ENCODE data around the gene SYT11.

- TF ChIP-seq CTCF (IDR thresholded peaks at IDR 0.05), result no peak
- no peak for TF ChIP-seq POLR2A (IDR thresholded peaks at IDR 0.05)
Measured at GRCh38 chr1:155890251-155890650, 30.9 kb downstream of the SYT11 start.

All from lower leg skin (tissue), 3 donors.